Spleen (tissue), 7 donors: ENCODE measurements around the gene SLC35C1.

ENCODE experiments used
- CTCF ChIP-seq, 11 experiments: fragments of 200-600 bp in 7 of 11; fragments of 450-650 bp in 4 of 11; sonication (generic) in 4 of 11; IDR thresholded peaks in 8 of 11; conservative IDR thresholded peaks in 3 of 11; 1 replicate in 7 of 11; 2 replicates in 4 of 11; pipeline versions ENCODE4 v1.4.0 to v1.8.0; 2016 to 2021; ENCODE audit warnings: antibody characterized with exemption in 11 of 11, inconsistent platforms in 4 of 11, mild to moderate bottlenecking in 1 of 11
- POLR2A ChIP-seq, 3 donors: fragments of 450-650 bp; IDR thresholded peaks; one replicate each; pipeline ENCODE4 v1.5.1; 2017; ENCODE audit warnings: antibody characterized with exemption in 3 of 3, mild to moderate bottlenecking in 1 of 3
- POLR2AphosphoS5 ChIP-seq, 3 donors: sonication (generic); formaldehyde crosslinking; IDR thresholded peaks; one replicate each; pipeline ENCODE4 v1.5.1; 2017; ENCODE audit warnings: antibody characterized with exemption in 3 of 3
- donor health status: DM: no; HTN: no; CAD: no; lungs with moderate emphysema.
- donor health status: DM: no; HTN: no; CAD: no.
- donor health status: DM: no; HTN: no; CAD: no.

DNA sequence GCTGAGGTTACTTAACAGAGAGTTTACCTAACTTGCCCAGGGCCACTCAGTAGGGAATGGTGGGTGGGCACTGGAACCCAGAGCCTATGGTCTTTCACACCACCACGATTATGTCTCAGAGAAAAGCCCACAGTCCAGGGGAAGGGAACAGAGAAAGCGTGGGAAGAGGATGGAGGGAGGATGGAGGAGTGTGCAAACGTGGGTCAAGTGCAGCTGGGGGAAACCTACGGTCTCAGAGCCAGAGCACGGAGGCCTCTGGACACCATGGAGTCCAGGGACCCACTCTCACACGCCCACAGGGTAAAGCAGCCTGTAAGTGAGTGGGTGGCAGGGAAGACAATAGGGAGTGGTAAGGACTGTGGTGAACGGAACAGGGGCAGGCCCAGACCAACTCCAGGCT, 47.3 kb upstream of the SLC35C1 start:
- TF ChIP-seq CTCF (IDR thresholded peaks at IDR 0.05 in 8 of 11, conservative IDR thresholded peaks at IDR 0.05 in 3 of 11) (no peak), POLR2AphosphoS5 (IDR thresholded peaks at IDR 0.05) (no peak), POLR2A (IDR thresholded peaks at IDR 0.05) (no peak)
